HepG2 (cell line): Measurements from ENCODE around the gene VASN. TPM values are rescaled to one million over a fixed set of nuclear protein-coding genes. Genes with fewer than 3 reads are reported as not detected.

Experiments
- ARNT ChIP-seq: fragments of 450-650 bp; IDR thresholded peaks from 2 replicates; pipeline ENCODE4 v1.6.1; 2017
- ATAD3A ChIP-seq: sonication (generic); formaldehyde crosslinking; IDR thresholded peaks from 2 replicates; pipeline ENCODE4 v1.4.0; 2020; ENCODE audit warnings: missing genetic modification reagents
- KLF15 ChIP-seq: sonication (generic); formaldehyde crosslinking; IDR thresholded peaks from 2 replicates; pipeline ENCODE4 v1.8.1; 2023; ENCODE audit warnings: borderline replicate concordance, mild to moderate bottlenecking, inconsistent platforms, missing genetic modification reagents, mixed read lengths
- MXI1 ChIP-seq: IDR thresholded peaks from 3 replicates; pipeline ENCODE4 v1.6.1; 2012; ENCODE audit warnings: low read depth, low read length, inconsistent platforms, borderline replicate concordance
- SAP130 ChIP-seq: IDR thresholded peaks from 2 replicates; pipeline ENCODE4 v1.6.1; 2016; ENCODE audit warnings: low read depth
- SRSF9 ChIP-seq: fragments of 200-400 bp; formaldehyde crosslinking; IDR thresholded peaks from 2 replicates; pipeline ENCODE4 v1.6.1; 2018; ENCODE audit warnings: borderline replicate concordance, mild to moderate bottlenecking, low read depth, low read length; ENCODE audit not compliant: insufficient read depth, poor library complexity, severe bottlenecking
- SRY ChIP-seq: sonication (generic); formaldehyde crosslinking; IDR thresholded peaks from 2 replicates; pipeline ENCODE4 v1.8.0; 2022; ENCODE audit warnings: mild to moderate bottlenecking, missing genetic modification reagents
- TEAD3 ChIP-seq: optimal IDR thresholded peaks from 2 replicates; pipeline ENCODE3; 2016; ENCODE audit warnings: borderline replicate concordance
- ZC3H13 ChIP-seq: sonication (generic); formaldehyde crosslinking; IDR thresholded peaks from 2 replicates; pipeline ENCODE4 v1.8.1; 2023; ENCODE audit warnings: mild to moderate bottlenecking, missing genetic modification reagents, moderate library complexity
- ZFYVE20 ChIP-seq: sonication (generic); formaldehyde crosslinking; IDR thresholded peaks from 2 replicates; pipeline ENCODE4 v1.8.0; 2023; ENCODE audit warnings: low read depth, mild to moderate bottlenecking, moderate library complexity, missing genetic modification reagents, borderline replicate concordance
- ZNF136 ChIP-seq: sonication (generic); formaldehyde crosslinking; IDR thresholded peaks from 2 replicates; pipeline ENCODE4 v1.8.1; 2022; ENCODE audit warnings: low read depth, mild to moderate bottlenecking, moderate library complexity, missing genetic modification reagents
- ZNF20 ChIP-seq: sonication (generic); formaldehyde crosslinking; IDR thresholded peaks from 2 replicates; pipeline ENCODE4 v1.4.0; 2020; ENCODE audit warnings: mild to moderate bottlenecking, moderate library complexity, missing genetic modification reagents
- ZNF235 ChIP-seq: sonication (generic); formaldehyde crosslinking; IDR thresholded peaks from 2 replicates; pipeline ENCODE4 v1.8.1; 2023; ENCODE audit warnings: mild to moderate bottlenecking, missing genetic modification reagents, borderline replicate concordance
- ZNF709 ChIP-seq: sonication (generic); formaldehyde crosslinking; IDR thresholded peaks from 2 replicates; pipeline ENCODE4 v1.5.0; 2020; ENCODE audit warnings: mild to moderate bottlenecking, missing genetic modification reagents
- ZNF772 ChIP-seq: sonication (generic); formaldehyde crosslinking; IDR thresholded peaks from 2 replicates; pipeline ENCODE4 v1.5.0; 2020; ENCODE audit warnings: mild to moderate bottlenecking, missing genetic modification reagents
- polyA plus RNA-seq, 8 experiments: library from polyadenylated mRNA; depleted of rRNA in 3 of 8; stranded (reverse) in 7 of 8; unstranded in 1 of 8; fragments of >200 nt; fragmentation: Illumina TruSeq in 4 of 8; extraction: Trizol in 4 of 8; gene quantifications; 2 replicates each; pipeline versions ENCODE4 v1.2.1 to v1.2.3, GENCODE V29; 2011 to 2016; ENCODE audit warnings: low read depth in 4 of 8, missing spikeins in 1 of 8, mixed read lengths in 1 of 8; ENCODE audit not compliant: insufficient read depth in 1 of 8
- total RNA-seq, 5 experiments: library from RNA; depleted of rRNA; stranded (reverse); fragments of >200 nt; fragmentation: Illumina TruSeq; extraction: Trizol; gene quantifications; 2 replicates each; pipeline ENCODE4 v1.2.3, GENCODE V29; 2016; ENCODE audit warnings: low read depth in 1 of 5
- TF ChIP-seq, protein P1 (sequence below): sonication (generic); formaldehyde crosslinking; IDR thresholded peaks from 2 replicates; pipeline ENCODE4 v1.4.0; 2020; ENCODE audit warnings: mild to moderate bottlenecking, missing genetic modification reagents
- TF ChIP-seq, protein P2 (sequence below), 2 experiments: IDR thresholded peaks; 2 replicates each; pipeline ENCODE4 v1.6.1; 2011 to 2012; ENCODE audit warnings: low read length in 2 of 2, borderline replicate concordance in 1 of 2, low read depth in 1 of 2, mild to moderate bottlenecking in 1 of 2, moderate library complexity in 1 of 2

The VASN gene
- total and polyA plus RNA-seq, 2 of the 13 experiments (the other 11 are each of a cell fraction or from before 2014, with no cell fraction given), result 8.4 to 18.2 TPM

DNA sequence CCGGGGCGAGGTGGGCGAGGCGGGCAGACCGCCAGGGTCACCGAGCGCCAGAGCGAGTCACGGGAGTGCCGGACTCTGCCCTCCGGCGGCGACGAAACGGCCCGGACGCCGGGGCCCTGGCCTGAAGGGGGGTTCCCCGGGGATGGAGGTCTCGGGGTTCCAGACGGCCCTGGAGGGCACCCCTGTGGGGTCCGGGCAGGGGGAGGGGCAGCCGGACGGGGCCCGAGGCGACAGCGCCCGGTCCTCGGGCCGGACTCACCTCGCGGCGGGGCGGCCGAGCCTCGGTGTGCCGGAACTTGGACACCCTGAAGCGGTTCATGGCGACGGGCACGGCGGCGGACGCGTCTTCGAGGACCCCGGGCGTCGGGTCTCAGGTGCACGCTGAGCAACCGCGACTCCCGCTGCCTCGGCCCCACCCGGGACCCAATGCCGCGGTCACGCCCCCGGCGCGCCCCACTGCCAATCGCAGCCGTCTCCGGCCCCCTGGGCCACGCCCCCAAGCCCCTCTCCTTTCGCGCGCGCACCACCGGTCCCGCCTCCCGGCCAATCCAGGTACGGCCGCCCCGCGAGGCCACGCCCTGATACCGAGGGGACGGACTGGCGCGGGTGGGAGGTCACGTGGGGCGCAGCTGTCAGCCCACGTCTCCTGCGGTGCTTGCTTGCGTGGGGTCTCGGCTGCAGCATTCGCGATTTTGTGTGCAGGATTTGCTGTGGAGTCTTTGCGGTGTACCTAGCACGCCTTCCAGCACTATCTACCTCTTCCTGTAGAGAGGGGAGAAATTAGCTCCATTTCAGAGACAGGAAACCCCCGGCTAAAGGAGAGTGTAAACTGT, 44.8 kb downstream of the VASN start, which contains the start of gene CORO7 (continued):
- TF ChIP-seq, protein P1, sequence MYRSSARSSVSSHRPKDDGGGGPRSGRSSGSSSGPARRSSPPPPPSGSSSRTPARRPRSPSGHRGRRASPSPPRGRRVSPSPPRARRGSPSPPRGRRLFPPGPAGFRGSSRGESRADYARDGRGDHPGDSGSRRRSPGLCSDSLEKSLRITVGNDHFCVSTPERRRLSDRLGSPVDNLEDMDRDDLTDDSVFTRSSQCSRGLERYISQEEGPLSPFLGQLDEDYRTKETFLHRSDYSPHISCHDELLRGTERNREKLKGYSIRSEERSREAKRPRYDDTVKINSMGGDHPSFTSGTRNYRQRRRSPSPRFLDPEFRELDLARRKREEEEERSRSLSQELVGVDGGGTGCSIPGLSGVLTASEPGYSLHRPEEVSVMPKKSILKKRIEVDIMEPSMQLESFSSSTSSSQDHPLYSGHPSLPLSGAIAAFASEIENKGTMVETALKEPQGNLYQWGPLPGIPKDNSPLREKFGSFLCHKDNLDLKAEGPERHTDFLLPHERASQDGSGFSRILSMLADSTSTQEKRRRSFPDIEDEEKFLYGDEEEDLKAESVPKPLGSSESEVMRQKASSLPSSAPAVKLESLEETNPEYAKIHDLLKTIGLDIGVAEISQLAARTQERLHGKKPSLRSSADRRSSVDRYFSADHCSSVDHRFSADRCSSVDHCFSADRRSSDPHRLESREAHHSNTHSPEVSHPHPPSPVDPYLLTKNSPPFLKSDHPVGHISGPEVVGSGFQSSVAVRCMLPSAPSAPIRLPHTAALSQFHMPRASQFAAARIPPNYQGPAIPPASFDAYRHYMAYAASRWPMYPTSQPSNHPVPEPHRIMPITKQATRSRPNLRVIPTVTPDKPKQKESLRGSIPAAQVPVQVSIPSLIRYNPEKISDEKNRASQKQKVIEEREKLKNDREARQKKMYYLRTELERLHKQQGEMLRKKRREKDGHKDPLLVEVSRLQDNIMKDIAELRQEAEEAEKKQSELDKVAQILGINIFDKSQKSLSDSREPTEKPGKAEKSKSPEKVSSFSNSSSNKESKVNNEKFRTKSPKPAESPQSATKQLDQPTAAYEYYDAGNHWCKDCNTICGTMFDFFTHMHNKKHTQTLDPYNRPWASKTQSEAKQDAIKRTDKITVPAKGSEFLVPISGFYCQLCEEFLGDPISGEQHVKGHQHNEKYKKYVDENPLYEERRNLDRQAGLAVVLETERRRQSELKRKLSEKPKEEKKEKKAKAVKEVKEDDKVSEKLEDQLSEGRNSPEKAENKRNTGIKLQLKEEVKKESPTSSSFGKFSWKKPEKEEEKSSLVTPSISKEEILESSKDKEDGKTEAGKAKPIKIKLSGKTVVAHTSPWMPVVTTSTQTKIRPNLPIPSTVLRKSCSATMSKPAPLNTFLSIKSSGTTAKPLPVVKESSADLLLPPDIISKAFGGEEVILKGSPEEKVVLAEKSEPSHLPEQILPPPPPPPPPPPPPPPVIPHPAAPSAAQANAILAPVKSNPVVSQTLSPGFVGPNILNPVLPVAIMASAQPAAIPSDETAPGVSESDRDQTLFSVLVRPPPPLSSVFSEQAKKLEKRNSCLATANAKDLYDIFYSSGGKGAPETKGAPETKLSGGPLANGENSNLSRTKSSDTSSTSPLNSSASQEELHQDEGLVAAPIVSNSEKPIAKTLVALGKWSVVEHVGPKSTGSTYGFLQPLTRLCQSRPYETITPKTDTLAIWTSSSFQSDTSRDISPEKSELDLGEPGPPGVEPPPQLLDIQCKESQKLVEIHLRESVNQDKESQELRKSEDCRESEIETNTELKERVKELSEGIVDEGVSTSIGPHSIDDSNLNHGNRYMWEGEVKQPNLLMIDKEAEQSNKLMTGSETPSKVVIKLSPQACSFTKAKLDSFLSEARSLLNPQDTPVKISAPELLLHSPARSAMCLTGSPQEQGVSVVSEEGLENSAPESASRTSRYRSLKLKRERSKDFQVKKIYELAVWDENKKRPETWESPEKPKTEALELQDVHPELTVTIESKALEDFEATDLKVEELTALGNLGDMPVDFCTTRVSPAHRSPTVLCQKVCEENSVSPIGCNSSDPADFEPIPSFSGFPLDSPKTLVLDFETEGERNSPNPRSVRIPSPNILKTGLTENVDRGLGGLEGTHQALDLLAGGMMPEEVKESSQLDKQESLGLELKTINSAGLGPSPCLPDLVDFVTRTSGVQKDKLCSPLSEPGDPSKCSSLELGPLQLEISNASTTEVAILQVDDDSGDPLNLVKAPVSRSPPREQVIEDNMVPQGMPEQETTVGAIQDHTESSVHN (CRISPR knock-in tag), result no peak
- TF ChIP-seq ZNF772 (no peak), ZNF20 (CRISPR knock-in tag) (no peak), TEAD3 (CRISPR knock-in tag) (peak; percentile 27), MXI1 (peak; percentile 81; the same call in 2 of the 3 replicates), ZNF709 (CRISPR knock-in tag) (0 out of 2 replicates have a peak, but pooled peaks have one; percentile 68), SAP130 (CRISPR knock-in tag) (peak; percentile 83), ZFYVE20 (CRISPR knock-in tag) (no peak), ZNF136 (no peak), KLF15 (CRISPR knock-in tag) (no peak), ZNF235 (0 out of 2 replicates have a peak, but pooled peaks have one; percentile 35), ARNT (no peak), ATAD3A (CRISPR knock-in tag) (no peak), SRSF9 (no peak), SRY (CRISPR knock-in tag) (no peak), ZC3H13 (no peak)
- TF ChIP-seq, protein P2, sequence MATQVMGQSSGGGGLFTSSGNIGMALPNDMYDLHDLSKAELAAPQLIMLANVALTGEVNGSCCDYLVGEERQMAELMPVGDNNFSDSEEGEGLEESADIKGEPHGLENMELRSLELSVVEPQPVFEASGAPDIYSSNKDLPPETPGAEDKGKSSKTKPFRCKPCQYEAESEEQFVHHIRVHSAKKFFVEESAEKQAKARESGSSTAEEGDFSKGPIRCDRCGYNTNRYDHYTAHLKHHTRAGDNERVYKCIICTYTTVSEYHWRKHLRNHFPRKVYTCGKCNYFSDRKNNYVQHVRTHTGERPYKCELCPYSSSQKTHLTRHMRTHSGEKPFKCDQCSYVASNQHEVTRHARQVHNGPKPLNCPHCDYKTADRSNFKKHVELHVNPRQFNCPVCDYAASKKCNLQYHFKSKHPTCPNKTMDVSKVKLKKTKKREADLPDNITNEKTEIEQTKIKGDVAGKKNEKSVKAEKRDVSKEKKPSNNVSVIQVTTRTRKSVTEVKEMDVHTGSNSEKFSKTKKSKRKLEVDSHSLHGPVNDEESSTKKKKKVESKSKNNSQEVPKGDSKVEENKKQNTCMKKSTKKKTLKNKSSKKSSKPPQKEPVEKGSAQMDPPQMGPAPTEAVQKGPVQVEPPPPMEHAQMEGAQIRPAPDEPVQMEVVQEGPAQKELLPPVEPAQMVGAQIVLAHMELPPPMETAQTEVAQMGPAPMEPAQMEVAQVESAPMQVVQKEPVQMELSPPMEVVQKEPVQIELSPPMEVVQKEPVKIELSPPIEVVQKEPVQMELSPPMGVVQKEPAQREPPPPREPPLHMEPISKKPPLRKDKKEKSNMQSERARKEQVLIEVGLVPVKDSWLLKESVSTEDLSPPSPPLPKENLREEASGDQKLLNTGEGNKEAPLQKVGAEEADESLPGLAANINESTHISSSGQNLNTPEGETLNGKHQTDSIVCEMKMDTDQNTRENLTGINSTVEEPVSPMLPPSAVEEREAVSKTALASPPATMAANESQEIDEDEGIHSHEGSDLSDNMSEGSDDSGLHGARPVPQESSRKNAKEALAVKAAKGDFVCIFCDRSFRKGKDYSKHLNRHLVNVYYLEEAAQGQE (IDR thresholded peaks at IDR 0.05; ENCODE audit: borderline replicate concordance in 1 of 2, low read depth in 1 of 2, low read length in 2 of 2), result no peak
